ENCODE measurements around the gene TTC9B. TPM values are rescaled to one million over a fixed set of nuclear protein-coding genes. Genes with fewer than 3 reads are reported as not detected.

The TTC9B gene
- total RNA-seq, 4 donors from 2014 or later, result not detected

- Histone ChIP-seq H3K4me1 (no peaks in the 10 kb centered on the region), H3K36me3 (no peaks in the 10 kb centered on the region), H3K9me3 (no peaks in the 10 kb centered on the region), H3K27me3 (no peaks in the 10 kb centered on the region), H3K4me3 (no peak overlapping the region), H3K27ac (replicated peaks in 1 of 4) (no peak overlapping the region)
- 92% methylated on average over 1 of the region's 1 CpG for WGBS
- intact Hi-C loops (cut with DNase I), result no loop called here
- TF ChIP-seq CTCF (IDR thresholded peaks at IDR 0.05) (no peak), EP300 (IDR thresholded peaks at IDR 0.05) (no peak), POLR2A (IDR thresholded peaks at IDR 0.05; ENCODE audit: low read depth) (no peak), POLR2AphosphoS5 (IDR thresholded peaks at IDR 0.05) (no peak)
- DNase-seq (ENCODE audit: extremely low spot score), result no peak
These were observed 33.9 kb downstream of the TTC9B start for GRCh38 chr19:40184273-40184672.

- 81% methylated on average over 4 of the region's 4 CpGs for WGBS
These were observed 39.4 kb downstream of the TTC9B start for GRCh38 chr19:40178756-40179155.

GRCh38 chr19:40177286-40178070 is 40.7 kb downstream of the TTC9B start:
- Histone ChIP-seq H3K27ac (replicated peaks in 1 of 4) (no peak overlapping the region), H3K4me3 (no peak overlapping the region), H3K9me3 (no peaks in the 10 kb centered on the region), H3K4me1 (no peaks in the 10 kb centered on the region), H3K27me3 (peaks cover 0 to 16% (median 0%) of the 10 kb centered on the region in 4 donors), H3K36me3 (no peaks in the 10 kb centered on the region)
- intact Hi-C loops (cut with DNase I), result no loop called here
- DNase-seq (ENCODE audit: extremely low spot score), result no peak
- no peak for TF ChIP-seq POLR2A (IDR thresholded peaks at IDR 0.05; ENCODE audit: low read depth)
- no peak for TF ChIP-seq EP300 (IDR thresholded peaks at IDR 0.05)
- TF ChIP-seq POLR2AphosphoS5 (IDR thresholded peaks at IDR 0.05), result no peak
- TF ChIP-seq CTCF (IDR thresholded peaks at IDR 0.05), result no peak
- WGBS, result 69% methylated on average over 5 of the region's 5 CpGs

More at GRCh38 chr19:40178756-40179155, 39.4 kb downstream of the TTC9B start:
- Histone ChIP-seq H3K36me3 (no peaks in the 10 kb centered on the region), H3K27ac (replicated peaks in 1 of 4) (no peak overlapping the region), H3K9me3 (no peaks in the 10 kb centered on the region), H3K4me3 (no peak overlapping the region), H3K27me3 (peaks cover 0 to 16% (median 0%) of the 10 kb centered on the region in 4 donors), H3K4me1 (no peaks in the 10 kb centered on the region)
- no peak for DNase-seq (ENCODE audit: extremely low spot score)
- TF ChIP-seq POLR2A (IDR thresholded peaks at IDR 0.05; ENCODE audit: low read depth), result no peak
- TF ChIP-seq EP300 (IDR thresholded peaks at IDR 0.05), result no peak
- no peak for TF ChIP-seq CTCF (IDR thresholded peaks at IDR 0.05)
- no peak for TF ChIP-seq POLR2AphosphoS5 (IDR thresholded peaks at IDR 0.05)
- intact Hi-C loops (cut with DNase I), result no loop called here

- WGBS, result 72% methylated on average over 5 of the region's 5 CpGs
These were observed 42.4 kb downstream of the TTC9B start for GRCh38 chr19:40175820-40176219.

More at GRCh38 chr19:40175820-40176219, 42.4 kb downstream of the TTC9B start:
- intact Hi-C loops (cut with DNase I), result no loop called here
- TF ChIP-seq POLR2A (IDR thresholded peaks at IDR 0.05; ENCODE audit: low read depth) (no peak), CTCF (IDR thresholded peaks at IDR 0.05) (no peak), POLR2AphosphoS5 (IDR thresholded peaks at IDR 0.05) (no peak), EP300 (IDR thresholded peaks at IDR 0.05) (no peak)
- Histone ChIP-seq H3K36me3 (no peaks in the 10 kb centered on the region), H3K4me1 (no peaks in the 10 kb centered on the region), H3K27ac (replicated peaks in 1 of 4) (no peak overlapping the region), H3K4me3 (no peak overlapping the region), H3K9me3 (no peaks in the 10 kb centered on the region), H3K27me3 (peaks cover 0 to 23% (median 0%) of the 10 kb centered on the region in 4 donors)
- no peak for DNase-seq (ENCODE audit: extremely low spot score)
